Right atrium auricular region (tissue), 2 donors: Measurements from ENCODE around the gene DMD. TPM values are rescaled to one million over a fixed set of nuclear protein-coding genes. Genes with fewer than 3 reads are reported as not detected.
A peak's percentile ranks its signal among the peaks of the same experiment; 100 is the strongest.

Source experiments
- DNase-seq: peaks from one replicate; pipeline ENCODE4 v3.0.0-alpha.2; 2019; ENCODE audit warnings: low spot score
- H3K27ac ChIP-seq, 2 donors: fragments of 200-600 bp; sonication (generic); 1 replicate in 1 of 2; 2 replicates in 1 of 2; pipeline ENCODE4 v1.5.1; 2016 to 2019
- H3K27me3 ChIP-seq, 2 donors: fragments of 200-600 bp; sonication (generic); one replicate each; pipeline versions ENCODE4 v1.5.1 to v1.6.0; 2017 to 2019
- H3K36me3 ChIP-seq: fragments of 200-600 bp; sonication (generic); one replicate; pipeline ENCODE4 v1.5.1; 2016
- H3K4me1 ChIP-seq, 2 donors: fragments of 200-600 bp; sonication (generic); one replicate each; pipeline versions ENCODE4 v1.5.1 to v1.6.0; 2017 to 2019
- H3K4me3 ChIP-seq, 2 donors: fragments of 200-600 bp; sonication (generic); 1 replicate in 1 of 2; 2 replicates in 1 of 2; pipeline ENCODE4 v1.5.1; 2017 to 2019; ENCODE audit warnings: mild to moderate bottlenecking in 1 of 2, moderate library complexity in 1 of 2
- H3K9me3 ChIP-seq, 2 donors: fragments of 200-600 bp; sonication (generic); one replicate each; pipeline ENCODE4 v1.5.1; 2019
- CTCF ChIP-seq, 2 donors: fragments of 200-600 bp; sonication (generic); IDR thresholded peaks; one replicate each; pipeline ENCODE4 v1.5.1; 2019; ENCODE audit warnings: antibody characterized with exemption in 2 of 2
- total RNA-seq, 2 donors: library from RNA; depleted of rRNA; stranded (reverse); fragments of >200 nt; gene quantifications; one replicate each; pipeline ENCODE4 v1.1.0, GENCODE V29; 2016

Gene DMD
- total RNA-seq, 2 donors from 2014 or later: 111 to 135 TPM

GRCh38 chrX:32678487-32678886 lies 532.9 kb downstream of the DMD start:
- H3K36me3 ChIP-seq: no peaks in the 10 kb centered on the region
- no peak overlapping the region for H3K4me3 ChIP-seq
- no peaks in the 10 kb centered on the region for H3K9me3 ChIP-seq
- no peaks in the 10 kb centered on the region for H3K4me1 ChIP-seq
- no peak for TF ChIP-seq CTCF (IDR thresholded peaks at IDR 0.05)
- H3K27me3 ChIP-seq: no peaks in the 10 kb centered on the region
- no peak overlapping the region for H3K27ac ChIP-seq
- no peak for DNase-seq

GRCh38 chrX:32673193-32673592 lies 538.2 kb downstream of the DMD start:
- Histone ChIP-seq H3K27me3 (no peaks in the 10 kb centered on the region), H3K36me3 (no peaks in the 10 kb centered on the region), H3K4me1 (no peaks in the 10 kb centered on the region), H3K27ac (no peak overlapping the region), H3K4me3 (no peak overlapping the region), H3K9me3 (no peaks in the 10 kb centered on the region)
- TF ChIP-seq CTCF (IDR thresholded peaks at IDR 0.05): peak in 1 of 2 donors; percentile 19
- no peak for DNase-seq

- Histone ChIP-seq H3K36me3 (no peaks in the 10 kb centered on the region), H3K4me1 (no peaks in the 10 kb centered on the region), H3K4me3 (no peak overlapping the region), H3K27ac (no peak overlapping the region), H3K27me3 (no peaks in the 10 kb centered on the region), H3K9me3 (no peaks in the 10 kb centered on the region)
- no peak for TF ChIP-seq CTCF (IDR thresholded peaks at IDR 0.05)
- no peak for DNase-seq
Measured at GRCh38 chrX:32662516-32662915, 548.8 kb downstream of the DMD start.

- Histone ChIP-seq H3K4me1 (no peaks in the 10 kb centered on the region), H3K36me3 (no peaks in the 10 kb centered on the region), H3K27ac (no peak overlapping the region), H3K4me3 (no peak overlapping the region), H3K27me3 (no peaks in the 10 kb centered on the region), H3K9me3 (no peaks in the 10 kb centered on the region)
- DNase-seq: no peak
- no peak for TF ChIP-seq CTCF (IDR thresholded peaks at IDR 0.05)
Measured at GRCh38 chrX:32644476-32645245, 566.7 kb downstream of the DMD start.

GRCh38 chrX:32642283-32642682 lies 569.1 kb downstream of the DMD start:
- no peak overlapping the region for H3K27ac ChIP-seq
- H3K4me3 ChIP-seq: no peak overlapping the region
- DNase-seq: no peak
- no peaks in the 10 kb centered on the region for H3K36me3 ChIP-seq
- H3K4me1 ChIP-seq: no peaks in the 10 kb centered on the region
- H3K9me3 ChIP-seq: no peaks in the 10 kb centered on the region
- no peak for TF ChIP-seq CTCF (IDR thresholded peaks at IDR 0.05)
- no peaks in the 10 kb centered on the region for H3K27me3 ChIP-seq

GRCh38 chrX:32618154-32618553 lies 593.2 kb downstream of the DMD start:
- no peak for DNase-seq
- H3K4me3 ChIP-seq: no peak overlapping the region
- H3K27ac ChIP-seq: no peak overlapping the region
- peaks cover 0 to 6% of the 10 kb centered on the region in 2 donors for H3K9me3 ChIP-seq
- H3K27me3 ChIP-seq: no peaks in the 10 kb centered on the region
- no peaks in the 10 kb centered on the region for H3K4me1 ChIP-seq
- TF ChIP-seq CTCF (IDR thresholded peaks at IDR 0.05): no peak
- H3K36me3 ChIP-seq: no peaks in the 10 kb centered on the region
